Mesendoderm (in vitro differentiated cells): Measurements from ENCODE around the gene TMEM238.

Experiments used
- DNase-seq: peaks from one replicate; pipeline ENCODE4 v3.0.0; 2013
- H2AK5ac ChIP-seq: 2 replicates; pipeline ENCODE4 v1.6.1; 2013; ENCODE audit warnings: low read length, inconsistent platforms
- H2BK120ac ChIP-seq: 2 replicates; pipeline ENCODE4 v1.6.1; 2013; ENCODE audit warnings: low read depth, mild to moderate bottlenecking, low read length, moderate library complexity, mixed read lengths
- H2BK15ac ChIP-seq: replicated peaks from 2 replicates; pipeline ENCODE4 v1.6.1; 2013; ENCODE audit warnings: low read depth, mild to moderate bottlenecking, moderate library complexity
- H2BK5ac ChIP-seq: 2 replicates; pipeline ENCODE4 v1.6.1; 2013; ENCODE audit warnings: low read length, inconsistent platforms
- H3K18ac ChIP-seq: 2 replicates; pipeline ENCODE4 v1.6.1; 2013; ENCODE audit warnings: mild to moderate bottlenecking, low read length, mixed read lengths
- H3K23ac ChIP-seq: one replicate; pipeline ENCODE4 v1.6.1; 2013; ENCODE audit warnings: low read length
- H3K27ac ChIP-seq: 2 replicates; pipeline ENCODE4 v1.5.1; 2013; ENCODE audit warnings: low read depth, mild to moderate bottlenecking, inconsistent platforms, low read length, moderate library complexity
- H3K27me3 ChIP-seq: 2 replicates; pipeline ENCODE4 v1.6.1; 2013; ENCODE audit warnings: low read length, control low read depth, mild to moderate bottlenecking, inconsistent platforms; ENCODE audit not compliant: insufficient read depth, poor library complexity
- H3K36me3 ChIP-seq: 2 replicates; pipeline ENCODE4 v1.6.1; 2013; ENCODE audit warnings: low read length, inconsistent platforms; ENCODE audit not compliant: control insufficient read depth, insufficient read depth
- H3K4ac ChIP-seq: one replicate; pipeline ENCODE4 v1.6.1; 2013; ENCODE audit warnings: low read depth, mild to moderate bottlenecking, low read length, moderate library complexity
- H3K4me1 ChIP-seq: 2 replicates; pipeline ENCODE4 v1.6.1; 2013; ENCODE audit warnings: low read depth, low read length, inconsistent platforms; ENCODE audit not compliant: control insufficient read depth
- H3K4me2 ChIP-seq: 2 replicates; pipeline ENCODE4 v1.6.1; 2013; ENCODE audit warnings: low read length
- H3K4me3 ChIP-seq: 2 replicates; pipeline ENCODE4 v1.5.1; 2013; ENCODE audit warnings: mild to moderate bottlenecking, low read length
- H3K56ac ChIP-seq: one replicate; pipeline ENCODE4 v1.6.1; 2013; ENCODE audit warnings: low read length
- H3K79me1 ChIP-seq: 2 replicates; pipeline ENCODE4 v1.6.1; 2013; ENCODE audit warnings: low read length, inconsistent platforms
- H3K79me2 ChIP-seq: 2 replicates; pipeline ENCODE4 v1.6.1; 2013; ENCODE audit warnings: mild to moderate bottlenecking, low read length; ENCODE audit not compliant: control insufficient read depth, insufficient read depth
- H3K9ac ChIP-seq: 2 replicates; pipeline ENCODE4 v1.6.1; 2013; ENCODE audit warnings: low read length, inconsistent platforms
- H4K5ac ChIP-seq: one replicate; pipeline ENCODE4 v1.6.1; 2013; ENCODE audit warnings: low read length
- H4K8ac ChIP-seq: one replicate; pipeline ENCODE4 v1.6.1; 2013; ENCODE audit warnings: low read depth, mild to moderate bottlenecking, control low read depth, low read length, moderate library complexity
- WGBS: extraction: QIAGEN DNeasy Blood & Tissue Kit; methylation state at CpG from one replicate; pipeline ENCODE4 v1.1.7; 2013; ENCODE audit warnings: low lambda C conversion rate, missing lambda C conversion rate; ENCODE audit not compliant: insufficient coverage; ENCODE audit errors: extremely low coverage; 5-methylcytosine and 5-hydroxymethylcytosine counted together

TMEM238 gene

GRCh38 chr19:55347442-55348009 lies 36.6 kb downstream of the TMEM238 start:
- no CpG with 5 or more reads among the region's 10 CpGs for WGBS
- H2AK5ac ChIP-seq: no peak overlapping the region
- no peak overlapping the region for H4K8ac ChIP-seq
- H3K79me2 ChIP-seq: no peaks in the 10 kb centered on the region
- H2BK5ac ChIP-seq: no peak overlapping the region
- peaks cover 2% of the 10 kb centered on the region for H3K27me3 ChIP-seq
- no peak overlapping the region for H3K4me2 ChIP-seq
- H3K9ac ChIP-seq: no peak overlapping the region
- peak overlapping the region; percentile 83 for H3K56ac ChIP-seq
- no peak overlapping the region for H3K4ac ChIP-seq
- no peak overlapping the region for H4K5ac ChIP-seq
- no peak overlapping the region for H2BK15ac ChIP-seq
- H3K36me3 ChIP-seq: no peaks in the 10 kb centered on the region
- no peak overlapping the region for H3K18ac ChIP-seq
- no peak overlapping the region for H3K4me3 ChIP-seq
- H3K23ac ChIP-seq: no peak overlapping the region
- H3K27ac ChIP-seq: no peak overlapping the region
- no peak overlapping the region for H2BK120ac ChIP-seq
- peaks cover 9% of the 10 kb centered on the region for H3K4me1 ChIP-seq
- no peak for DNase-seq
- no peaks in the 10 kb centered on the region for H3K79me1 ChIP-seq

GRCh38 chr19:55346725-55347441 lies 37.2 kb downstream of the TMEM238 start:
- Histone ChIP-seq H2BK5ac (no peak overlapping the region), H3K4me2 (no peak overlapping the region), H3K27ac (no peak overlapping the region), H3K9ac (no peak overlapping the region), H4K5ac (no peak overlapping the region), H3K27me3 (no peaks in the 10 kb centered on the region), H3K56ac (no peak overlapping the region), H3K23ac (no peak overlapping the region), H4K8ac (no peak overlapping the region), H3K18ac (no peak overlapping the region), H2AK5ac (no peak overlapping the region), H3K4ac (no peak overlapping the region), H2BK15ac (no peak overlapping the region), H3K4me1 (peaks cover 9% of the 10 kb centered on the region), H3K79me1 (no peaks in the 10 kb centered on the region), H3K36me3 (no peaks in the 10 kb centered on the region), H2BK120ac (no peak overlapping the region), H3K79me2 (no peaks in the 10 kb centered on the region), H3K4me3 (no peak overlapping the region)
- no peak for DNase-seq
- WGBS: no CpG with 5 or more reads among the region's 41 CpGs

GRCh38 chr19:55345818-55346724 lies 38.0 kb downstream of the TMEM238 start:
- Histone ChIP-seq H3K18ac (no peak overlapping the region), H2AK5ac (no peak overlapping the region), H4K8ac (no peak overlapping the region), H2BK15ac (no peak overlapping the region), H3K79me1 (no peaks in the 10 kb centered on the region), H3K4ac (no peak overlapping the region), H4K5ac (no peak overlapping the region), H2BK120ac (no peak overlapping the region), H3K27me3 (no peaks in the 10 kb centered on the region), H3K4me3 (no peak overlapping the region), H3K23ac (no peak overlapping the region), H3K27ac (no peak overlapping the region), H3K4me2 (no peak overlapping the region), H3K56ac (no peak overlapping the region), H2BK5ac (no peak overlapping the region), H3K36me3 (no peaks in the 10 kb centered on the region), H3K4me1 (peaks cover 9% of the 10 kb centered on the region), H3K9ac (no peak overlapping the region), H3K79me2 (no peaks in the 10 kb centered on the region)
- no CpG with 5 or more reads among the region's 43 CpGs for WGBS
- DNase-seq: no peak

GRCh38 chr19:55345101-55345817 lies 38.8 kb downstream of the TMEM238 start:
- H3K36me3 ChIP-seq: no peaks in the 10 kb centered on the region

GRCh38 chr19:55344444-55344843 lies 39.6 kb downstream of the TMEM238 start:
- H4K5ac ChIP-seq: no peak overlapping the region
- H3K9ac ChIP-seq: no peak overlapping the region
- peaks cover 9% of the 10 kb centered on the region for H3K4me1 ChIP-seq
- no peak for DNase-seq
- H2BK5ac ChIP-seq: no peak overlapping the region
- no peak overlapping the region for H3K56ac ChIP-seq
- H3K23ac ChIP-seq: no peak overlapping the region
- H3K4ac ChIP-seq: no peak overlapping the region
- H2BK120ac ChIP-seq: no peak overlapping the region
- H3K36me3 ChIP-seq: no peaks in the 10 kb centered on the region
- H2AK5ac ChIP-seq: no peak overlapping the region
- no peaks in the 10 kb centered on the region for H3K79me2 ChIP-seq
- H3K27me3 ChIP-seq: no peaks in the 10 kb centered on the region
- H3K79me1 ChIP-seq: peaks cover 2% of the 10 kb centered on the region
- H3K27ac ChIP-seq: no peak overlapping the region
- WGBS: no CpG with 5 or more reads among the region's 9 CpGs
- no peak overlapping the region for H3K4me2 ChIP-seq
- no peak overlapping the region for H2BK15ac ChIP-seq
- H4K8ac ChIP-seq: no peak overlapping the region
- H3K18ac ChIP-seq: no peak overlapping the region
- H3K4me3 ChIP-seq: no peak overlapping the region

More at GRCh38 chr19:55345101-55345817, 38.8 kb downstream of the TMEM238 start:
- Histone ChIP-seq H2AK5ac (no peak overlapping the region), H3K79me1 (peaks cover under 1% of the 10 kb centered on the region), H2BK5ac (no peak overlapping the region), H3K56ac (no peak overlapping the region), H3K9ac (no peak overlapping the region), H3K4ac (no peak overlapping the region), H3K4me3 (no peak overlapping the region), H2BK120ac (no peak overlapping the region), H2BK15ac (no peak overlapping the region), H3K27me3 (no peaks in the 10 kb centered on the region), H3K18ac (no peak overlapping the region), H3K4me2 (no peak overlapping the region), H3K27ac (no peak overlapping the region), H4K8ac (no peak overlapping the region), H4K5ac (no peak overlapping the region), H3K23ac (no peak overlapping the region), H3K4me1 (peaks cover 9% of the 10 kb centered on the region), H3K79me2 (no peaks in the 10 kb centered on the region)
- no CpG with 5 or more reads among the region's 22 CpGs for WGBS
- DNase-seq: no peak
